Trophoblast cell (in vitro differentiated cells and primary cell): ENCODE measurements around the gene DDX18.

ENCODE experiments used
- DNase-seq, 2 donors: peaks; one replicate each; pipeline ENCODE4 v3.0.0-alpha.2; 2016
- H2AFZ ChIP-seq: 2 replicates; pipeline ENCODE4 v1.6.1; 2013; ENCODE audit warnings: low read length, moderate library complexity, mild to moderate bottlenecking; ENCODE audit not compliant: insufficient read depth, poor library complexity
- H2AK5ac ChIP-seq: 2 replicates; pipeline ENCODE4 v1.6.1; 2013; ENCODE audit warnings: mild to moderate bottlenecking, low read length
- H2BK120ac ChIP-seq: 2 replicates; pipeline ENCODE4 v1.6.1; 2013; ENCODE audit warnings: low read length, mild to moderate bottlenecking, moderate library complexity; ENCODE audit not compliant: insufficient read depth, poor library complexity
- H2BK12ac ChIP-seq: 2 replicates; pipeline ENCODE4 v1.6.1; 2013; ENCODE audit warnings: mild to moderate bottlenecking, low read length, moderate library complexity
- H2BK5ac ChIP-seq: 2 replicates; pipeline ENCODE4 v1.6.1; 2013; ENCODE audit warnings: low read length, low read depth, moderate library complexity, mild to moderate bottlenecking; ENCODE audit not compliant: poor library complexity
- H3K14ac ChIP-seq: 2 replicates; pipeline ENCODE4 v1.6.1; 2013; ENCODE audit warnings: mild to moderate bottlenecking, low read length
- H3K18ac ChIP-seq: 2 replicates; pipeline ENCODE4 v1.6.1; 2013; ENCODE audit warnings: mild to moderate bottlenecking, low read length
- H3K23ac ChIP-seq: 2 replicates; pipeline ENCODE4 v1.6.1; 2013; ENCODE audit warnings: low read length
- H3K27ac ChIP-seq: 2 replicates; pipeline ENCODE4 v1.5.1; 2013; ENCODE audit warnings: low read depth, mild to moderate bottlenecking, inconsistent platforms, low read length, moderate library complexity
- H3K27me3 ChIP-seq: 2 replicates; pipeline ENCODE4 v1.6.1; 2013; ENCODE audit warnings: inconsistent platforms, mild to moderate bottlenecking, low read length, moderate library complexity; ENCODE audit not compliant: insufficient read depth
- H3K36me3 ChIP-seq, 2 experiments: 1 replicate in 1 of 2; 2 replicates in 1 of 2; pipeline ENCODE4 v1.6.1; 2013; ENCODE audit warnings: low read length in 2 of 2, mild to moderate bottlenecking in 2 of 2, moderate library complexity in 1 of 2; ENCODE audit not compliant: insufficient read depth in 2 of 2, control insufficient read depth in 1 of 2
- H3K4ac ChIP-seq: 2 replicates; pipeline ENCODE4 v1.6.1; 2013; ENCODE audit warnings: low read depth, mild to moderate bottlenecking, low read length, moderate library complexity
- H3K4me1 ChIP-seq, 2 experiments: 1 replicate in 1 of 2; 2 replicates in 1 of 2; pipeline ENCODE4 v1.6.1; 2013; ENCODE audit warnings: low read length in 2 of 2, mild to moderate bottlenecking in 2 of 2, moderate library complexity in 1 of 2; ENCODE audit not compliant: insufficient read depth in 2 of 2, control insufficient read depth in 1 of 2
- H3K4me2 ChIP-seq: 2 replicates; pipeline ENCODE4 v1.6.1; 2013; ENCODE audit warnings: inconsistent platforms, mild to moderate bottlenecking, low read length, moderate library complexity
- H3K4me3 ChIP-seq: 2 replicates; pipeline ENCODE4 v1.5.1; 2013; ENCODE audit warnings: mild to moderate bottlenecking, low read depth, low read length, inconsistent platforms
- H3K79me1 ChIP-seq: one replicate; pipeline ENCODE4 v1.6.1; 2013; ENCODE audit warnings: low read length
- H3K79me2 ChIP-seq: 2 replicates; pipeline ENCODE4 v1.6.1; 2013; ENCODE audit warnings: low read length, mild to moderate bottlenecking; ENCODE audit not compliant: control insufficient read depth, insufficient read depth, poor library complexity
- H3K9ac ChIP-seq: 2 replicates; pipeline ENCODE4 v1.6.1; 2013; ENCODE audit warnings: mild to moderate bottlenecking, low read length
- H3K9me3 ChIP-seq: 2 replicates; pipeline ENCODE4 v1.6.1; 2013; ENCODE audit warnings: low read depth, mild to moderate bottlenecking, control low read depth, inconsistent platforms, low read length; ENCODE audit not compliant: insufficient read depth
- H4K12ac ChIP-seq: 2 replicates; pipeline ENCODE4 v1.6.1; 2013; ENCODE audit warnings: low read depth, mild to moderate bottlenecking, low read length, moderate library complexity
- H4K8ac ChIP-seq: 2 replicates; pipeline ENCODE4 v1.6.1; 2013; ENCODE audit warnings: low read depth, mild to moderate bottlenecking, low read length, moderate library complexity
- H4K91ac ChIP-seq: one replicate; pipeline ENCODE4 v1.6.1; 2013; ENCODE audit warnings: low read depth, mild to moderate bottlenecking, low read length, moderate library complexity
- WGBS: extraction: QIAGEN DNeasy Blood & Tissue Kit; methylation state at CpG from one replicate; pipeline ENCODE4 v1.1.7; 2013; ENCODE audit warnings: missing lambda C conversion rate; ENCODE audit not compliant: insufficient read length, insufficient coverage; ENCODE audit errors: extremely low coverage; 5-methylcytosine and 5-hydroxymethylcytosine counted together

Gene DDX18

GRCh38 chr2:117850015-117850414 is 35.5 kb downstream of the DDX18 start:
- Histone ChIP-seq H3K27me3 (no peaks in the 10 kb centered on the region), H2BK120ac (no peak overlapping the region), H3K18ac (no peak overlapping the region), H3K4me3 (no peak overlapping the region), H3K4ac (no peak overlapping the region), H4K8ac (no peak overlapping the region), H2AK5ac (no peak overlapping the region), H3K79me2 (no peaks in the 10 kb centered on the region), H3K14ac (no peak overlapping the region), H3K9me3 (peaks cover 4% of the 10 kb centered on the region), H3K23ac (no peak overlapping the region), H2AFZ (no peak overlapping the region), H3K79me1 (no peaks in the 10 kb centered on the region), H2BK12ac (no peak overlapping the region), H3K36me3 (no peaks in the 10 kb centered on the region), H3K9ac (no peak overlapping the region), H4K12ac (no peak overlapping the region), H3K4me1 (no peaks in the 10 kb centered on the region), H2BK5ac (no peak overlapping the region), H3K4me2 (no peak overlapping the region), H3K27ac (no peak overlapping the region), H4K91ac (no peak overlapping the region)
- no peak for DNase-seq
- WGBS = no CpG with 5 or more reads among the region's 7 CpGs

GRCh38 chr2:117850461-117850860 is 36.0 kb downstream of the DDX18 start:
- Histone ChIP-seq H3K4me3 (no peak overlapping the region), H3K79me1 (no peaks in the 10 kb centered on the region), H4K12ac (no peak overlapping the region), H3K36me3 (no peaks in the 10 kb centered on the region), H2AK5ac (no peak overlapping the region), H3K4ac (no peak overlapping the region), H3K27me3 (no peaks in the 10 kb centered on the region), H4K8ac (no peak overlapping the region), H3K9me3 (peaks cover 4% of the 10 kb centered on the region), H3K4me1 (no peaks in the 10 kb centered on the region), H3K79me2 (no peaks in the 10 kb centered on the region), H3K4me2 (no peak overlapping the region), H2AFZ (no peak overlapping the region), H2BK5ac (no peak overlapping the region), H3K18ac (no peak overlapping the region), H3K9ac (no peak overlapping the region), H4K91ac (no peak overlapping the region), H2BK12ac (no peak overlapping the region), H3K23ac (no peak overlapping the region), H3K27ac (no peak overlapping the region), H3K14ac (no peak overlapping the region), H2BK120ac (no peak overlapping the region)
- DNase-seq = no peak
- no CpG with 5 or more reads among the region's 4 CpGs for WGBS

DNA sequence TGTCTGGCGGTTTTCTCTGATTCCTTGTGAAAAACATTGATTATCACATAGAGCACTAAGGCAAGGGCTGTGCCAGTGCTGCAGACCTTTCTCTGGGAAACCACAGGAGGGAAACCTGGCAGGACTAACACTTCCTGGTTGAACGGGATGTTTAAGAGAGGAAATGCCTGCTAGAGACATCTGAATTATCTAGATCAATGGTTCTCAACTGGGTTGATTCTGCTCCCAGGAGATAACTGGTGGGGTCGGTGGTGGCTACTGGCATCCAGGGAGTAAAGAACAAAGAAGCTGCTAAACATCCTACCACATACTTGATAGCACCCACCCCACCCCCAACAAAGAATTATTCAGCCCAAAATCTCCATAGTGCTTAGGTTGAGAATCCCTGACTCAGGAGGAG is 37.5 kb downstream of the DDX18 start:
- H3K23ac ChIP-seq = no peak overlapping the region
- H3K9me3 ChIP-seq = peaks cover 4% of the 10 kb centered on the region
- no CpG with 5 or more reads among the region's 3 CpGs for WGBS

GRCh38 chr2:117853316-117853715 is 38.8 kb downstream of the DDX18 start:
- H2AFZ ChIP-seq = no peak overlapping the region
- no peaks in the 10 kb centered on the region for H3K79me1 ChIP-seq
- WGBS = no CpG with 5 or more reads among the region's 2 CpGs
- no peaks in the 10 kb centered on the region for H3K36me3 ChIP-seq
- no peak for DNase-seq
- no peak overlapping the region for H2BK120ac ChIP-seq
- H3K18ac ChIP-seq = no peak overlapping the region
- H2BK12ac ChIP-seq = no peak overlapping the region
- no peak overlapping the region for H4K12ac ChIP-seq
- H2AK5ac ChIP-seq = no peak overlapping the region
- no peak overlapping the region for H3K9ac ChIP-seq
- H2BK5ac ChIP-seq = no peak overlapping the region
- H4K8ac ChIP-seq = no peak overlapping the region
- no peaks in the 10 kb centered on the region for H3K4me1 ChIP-seq
- H3K4me2 ChIP-seq = no peak overlapping the region
- no peak overlapping the region for H3K14ac ChIP-seq
- H3K27me3 ChIP-seq = no peaks in the 10 kb centered on the region
- H3K79me2 ChIP-seq = no peaks in the 10 kb centered on the region
- H4K91ac ChIP-seq = no peak overlapping the region
- no peak overlapping the region for H3K4ac ChIP-seq
- H3K23ac ChIP-seq = no peak overlapping the region
- H3K4me3 ChIP-seq = no peak overlapping the region
- no peak overlapping the region for H3K27ac ChIP-seq
- H3K9me3 ChIP-seq = peaks cover under 1% of the 10 kb centered on the region

More for the DNA sequence above, 37.5 kb downstream of the DDX18 start:
- H3K27ac ChIP-seq = no peak overlapping the region
- no peak for DNase-seq
- no peaks in the 10 kb centered on the region for H3K27me3 ChIP-seq
- no peak overlapping the region for H3K4ac ChIP-seq
- H3K9ac ChIP-seq = no peak overlapping the region
- no peak overlapping the region for H4K12ac ChIP-seq
- H3K4me2 ChIP-seq = no peak overlapping the region
- no peaks in the 10 kb centered on the region for H3K36me3 ChIP-seq
- no peak overlapping the region for H4K91ac ChIP-seq
- no peak overlapping the region for H2BK120ac ChIP-seq
- no peak overlapping the region for H2AFZ ChIP-seq
- no peak overlapping the region for H4K8ac ChIP-seq
- no peaks in the 10 kb centered on the region for H3K79me2 ChIP-seq
- H3K18ac ChIP-seq = no peak overlapping the region
- no peaks in the 10 kb centered on the region for H3K79me1 ChIP-seq
- no peak overlapping the region for H3K14ac ChIP-seq
- H2AK5ac ChIP-seq = no peak overlapping the region
- H2BK12ac ChIP-seq = no peak overlapping the region
- H3K4me1 ChIP-seq = no peaks in the 10 kb centered on the region
- H3K4me3 ChIP-seq = no peak overlapping the region
- H2BK5ac ChIP-seq = no peak overlapping the region
